ENCODE measurements around the gene BZW1. TPM values are rescaled to one million over a fixed set of nuclear protein-coding genes. Genes with fewer than 3 reads are reported as not detected.

The BZW1 gene
- total RNA-seq, 1 experiment from 2014 or later, result 254 TPM

DNA sequence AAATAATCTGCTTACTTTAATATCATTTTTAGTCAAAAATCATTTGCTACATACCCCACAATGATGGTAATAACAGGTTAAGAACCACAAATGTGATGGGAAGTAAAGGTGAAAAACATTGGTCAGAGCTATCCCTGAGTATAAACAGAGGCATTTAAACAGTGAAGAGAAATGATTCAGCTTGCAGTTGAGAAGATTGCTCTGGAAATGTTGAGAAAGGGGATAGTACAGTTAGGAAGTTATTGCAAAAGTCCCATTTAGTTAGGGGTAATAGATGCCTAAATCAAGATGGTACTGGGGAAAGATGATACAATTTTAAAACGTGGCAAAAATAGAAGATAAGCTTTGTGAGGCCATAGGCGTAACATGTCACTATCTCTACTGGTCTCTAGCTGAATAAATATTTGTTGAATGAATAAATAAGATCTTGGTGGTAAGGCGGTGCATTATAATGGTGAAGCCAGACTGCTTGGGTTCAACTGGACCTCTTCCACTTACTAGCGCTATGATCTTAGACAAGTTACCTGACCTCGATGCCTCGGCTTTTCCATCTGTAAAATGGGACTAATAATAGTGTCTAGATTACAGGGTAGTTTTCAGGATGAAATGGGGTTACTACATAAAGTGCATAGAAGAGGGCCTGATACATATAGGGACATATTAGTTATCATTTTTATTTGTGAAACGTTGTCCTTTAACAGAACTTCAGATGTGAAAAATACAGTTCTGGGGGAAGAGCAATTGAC, 2.0 kb upstream of the BZW1 start:
- intact Hi-C loops (cut with micrococcal nuclease; ENCODE audit: unreplicated experiment), result loop anchor here (5.0 kb wide), 2 partner anchors 47 to 53 kb away; partner anchors contain the start of gene CLK1
- no peaks in the 10 kb centered on the region for H3K27me3 Mint-ChIP-seq (ENCODE audit: unreplicated experiment)
- peak overlapping the region; percentile 85 for H3K27ac Mint-ChIP-seq (ENCODE audit: unreplicated experiment)
- CTCF ChIA-PET, result no interaction called here
- H3K4me3 Mint-ChIP-seq (ENCODE audit: low read depth, unreplicated experiment), result peak overlapping the region; percentile 96
- TF ChIP-seq, protein P1, sequence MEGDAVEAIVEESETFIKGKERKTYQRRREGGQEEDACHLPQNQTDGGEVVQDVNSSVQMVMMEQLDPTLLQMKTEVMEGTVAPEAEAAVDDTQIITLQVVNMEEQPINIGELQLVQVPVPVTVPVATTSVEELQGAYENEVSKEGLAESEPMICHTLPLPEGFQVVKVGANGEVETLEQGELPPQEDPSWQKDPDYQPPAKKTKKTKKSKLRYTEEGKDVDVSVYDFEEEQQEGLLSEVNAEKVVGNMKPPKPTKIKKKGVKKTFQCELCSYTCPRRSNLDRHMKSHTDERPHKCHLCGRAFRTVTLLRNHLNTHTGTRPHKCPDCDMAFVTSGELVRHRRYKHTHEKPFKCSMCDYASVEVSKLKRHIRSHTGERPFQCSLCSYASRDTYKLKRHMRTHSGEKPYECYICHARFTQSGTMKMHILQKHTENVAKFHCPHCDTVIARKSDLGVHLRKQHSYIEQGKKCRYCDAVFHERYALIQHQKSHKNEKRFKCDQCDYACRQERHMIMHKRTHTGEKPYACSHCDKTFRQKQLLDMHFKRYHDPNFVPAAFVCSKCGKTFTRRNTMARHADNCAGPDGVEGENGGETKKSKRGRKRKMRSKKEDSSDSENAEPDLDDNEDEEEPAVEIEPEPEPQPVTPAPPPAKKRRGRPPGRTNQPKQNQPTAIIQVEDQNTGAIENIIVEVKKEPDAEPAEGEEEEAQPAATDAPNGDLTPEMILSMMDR (IDR thresholded peaks at IDR 0.05; ENCODE audit: unreplicated experiment), result no peak
- peaks cover 49% of the 10 kb centered on the region for H3K36me3 Mint-ChIP-seq (ENCODE audit: insufficient read depth, unreplicated experiment)
- peaks cover 29% of the 10 kb centered on the region for H3K4me1 Mint-ChIP-seq (ENCODE audit: low read depth, unreplicated experiment)
- no peaks in the 10 kb centered on the region for H3K9me3 Mint-ChIP-seq (ENCODE audit: low read depth, unreplicated experiment)
- DNase-seq, result no peak
- BruUV-seq (replicated peaks), result no TSS peak

DNA sequence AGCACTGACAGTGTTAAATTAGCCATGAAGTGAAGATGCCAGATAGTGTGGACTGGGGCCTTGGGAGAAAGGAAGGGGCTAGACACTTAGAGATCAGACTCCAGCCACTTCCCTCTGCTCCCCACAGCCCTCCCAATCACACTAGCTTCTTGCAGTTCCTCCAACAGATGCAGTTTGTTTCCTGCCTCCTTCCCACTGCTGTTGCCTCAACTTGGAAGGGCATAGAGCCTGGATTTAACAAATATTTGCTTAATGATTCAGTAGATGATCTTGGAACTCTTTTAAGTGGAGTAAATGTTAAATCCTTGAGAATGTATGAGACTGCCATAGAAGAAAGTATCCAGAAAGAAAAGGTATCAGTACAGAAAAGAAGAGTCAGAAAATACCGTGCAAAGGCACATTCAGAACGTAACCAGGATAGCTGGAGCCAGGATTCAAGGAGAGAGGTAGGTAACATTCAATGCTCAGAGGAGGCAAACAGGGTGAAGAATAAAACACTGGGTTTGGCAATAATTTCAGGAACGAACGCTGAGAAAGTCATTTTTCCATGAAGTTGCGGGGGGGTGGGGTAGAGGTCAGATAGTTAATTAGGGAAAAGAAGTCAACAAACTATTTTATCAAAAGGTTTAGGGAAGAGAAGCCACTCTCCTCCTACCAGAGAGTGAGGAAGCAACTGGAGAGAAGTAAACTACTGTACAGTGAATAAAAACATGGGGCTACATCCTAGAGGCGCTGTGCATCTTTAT, 1.3 kb upstream of the BZW1 start:
- H3K27ac Mint-ChIP-seq (ENCODE audit: unreplicated experiment), result peak overlapping the region; percentile 85
- H3K4me1 Mint-ChIP-seq (ENCODE audit: low read depth, unreplicated experiment), result peaks cover 37% of the 10 kb centered on the region
- no TSS peak for BruUV-seq (replicated peaks)
- TF ChIP-seq, protein P1 (IDR thresholded peaks at IDR 0.05; ENCODE audit: unreplicated experiment), result no peak
- CTCF ChIA-PET, result interaction anchor here (0.6 to 1.4 kb wide), 3 partner anchors 57 to 308 kb away, joined by 3 to 6 read pairs (median 3); no protein-coding TSS in a partner anchor
- peak overlapping the region; percentile 96 for H3K4me3 Mint-ChIP-seq (ENCODE audit: low read depth, unreplicated experiment)
- no peaks in the 10 kb centered on the region for H3K9me3 Mint-ChIP-seq (ENCODE audit: low read depth, unreplicated experiment)
- DNase-seq, result peak; percentile 9
- H3K27me3 Mint-ChIP-seq (ENCODE audit: unreplicated experiment), result no peaks in the 10 kb centered on the region
- peaks cover 56% of the 10 kb centered on the region for H3K36me3 Mint-ChIP-seq (ENCODE audit: insufficient read depth, unreplicated experiment)
- intact Hi-C loops (cut with micrococcal nuclease; ENCODE audit: unreplicated experiment), result loop anchor here (5.0 kb wide), 2 partner anchors 48 to 52 kb away; partner anchors contain the start of gene CLK1

DNA sequence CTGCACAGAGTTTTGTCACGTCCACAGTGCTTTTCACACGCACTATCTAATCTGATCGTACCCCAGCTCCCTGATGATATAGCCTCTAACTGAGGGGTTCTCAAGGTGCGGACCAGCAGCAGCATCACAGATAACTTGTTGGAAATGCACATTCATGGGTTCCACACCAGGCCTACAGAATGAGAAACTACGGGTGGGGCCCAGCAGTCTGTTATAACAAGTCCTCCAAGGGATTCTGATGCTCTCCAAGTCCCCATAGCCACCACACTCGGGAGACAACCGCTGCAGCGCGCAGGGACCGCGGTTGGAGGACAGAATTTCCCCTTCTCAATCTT, 745 bp upstream of the BZW1 start:
- no peak for DNase-seq
- peaks cover 38% of the 10 kb centered on the region for H3K4me1 Mint-ChIP-seq (ENCODE audit: low read depth, unreplicated experiment)
- CTCF ChIA-PET, result interaction anchor here (0.9 to 1.4 kb wide), 2 partner anchors 56 to 98 kb away, joined by 3 to 6 read pairs; no protein-coding TSS in a partner anchor
- intact Hi-C loops (cut with micrococcal nuclease; ENCODE audit: unreplicated experiment), result loop anchor here (1.0 to 5.0 kb wide), 3 partner anchors 49 to 98 kb away; partner anchors contain the start of gene CLK1
- peak overlapping the region; percentile 85 for H3K27ac Mint-ChIP-seq (ENCODE audit: unreplicated experiment)
- H3K4me3 Mint-ChIP-seq (ENCODE audit: low read depth, unreplicated experiment), result peak overlapping the region; percentile 96
- H3K36me3 Mint-ChIP-seq (ENCODE audit: insufficient read depth, unreplicated experiment), result peaks cover 62% of the 10 kb centered on the region
- TSS peak; percentile 90 for BruUV-seq (replicated peaks)
- H3K27me3 Mint-ChIP-seq (ENCODE audit: unreplicated experiment), result no peaks in the 10 kb centered on the region
- no peaks in the 10 kb centered on the region for H3K9me3 Mint-ChIP-seq (ENCODE audit: low read depth, unreplicated experiment)
- TF ChIP-seq, protein P1 (IDR thresholded peaks at IDR 0.05; ENCODE audit: unreplicated experiment), result no peak

DNA sequence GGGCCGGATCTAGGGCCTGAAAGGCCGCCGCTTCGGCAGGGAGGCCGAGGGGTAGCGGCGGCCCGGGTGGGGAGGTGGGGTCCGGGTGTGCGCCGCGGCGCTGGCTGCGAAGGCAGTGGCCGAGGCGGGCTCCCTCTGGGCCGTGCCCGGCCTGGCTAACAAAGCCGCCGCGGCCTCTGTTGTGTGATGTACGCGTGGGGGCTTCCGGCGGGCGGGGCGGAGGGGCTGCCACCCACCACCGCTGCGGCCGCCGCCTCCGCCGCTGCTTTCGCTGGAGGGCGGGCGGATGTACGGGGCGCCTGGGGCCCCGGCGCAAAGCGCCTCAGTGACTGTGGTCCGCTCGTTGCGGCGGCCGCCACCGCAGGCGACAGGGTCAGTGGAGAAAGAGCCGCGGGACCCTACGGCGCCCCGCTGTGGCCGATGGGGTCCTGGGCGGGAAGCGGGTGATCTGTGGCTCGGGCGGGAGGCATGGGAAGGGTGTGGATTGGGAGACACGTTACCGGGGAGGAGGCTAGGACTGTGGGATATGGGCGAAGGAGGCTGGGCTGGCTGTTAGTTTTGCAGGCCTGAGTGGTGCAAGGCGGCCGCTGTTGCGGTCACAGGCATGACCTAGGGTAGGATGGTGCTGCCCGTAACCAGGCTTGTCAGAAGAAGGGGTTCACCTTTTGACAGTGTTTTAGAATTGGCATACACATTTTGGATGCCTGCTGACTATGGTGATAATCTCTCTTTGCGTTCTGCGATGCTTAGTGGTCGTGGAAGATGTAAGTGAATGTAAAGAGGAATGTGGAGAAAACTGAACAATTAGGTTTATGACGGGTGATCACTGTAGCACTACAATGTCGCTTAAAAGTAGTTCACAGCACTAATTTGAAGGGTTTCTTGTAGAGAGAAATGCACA, 662 bp downstream of the BZW1 start:
- TF ChIP-seq, protein P1 (IDR thresholded peaks at IDR 0.05; ENCODE audit: unreplicated experiment), result peak; percentile 48
- BruUV-seq (replicated peaks), result no TSS peak
- Mint-ChIP-seq H3K27me3 (ENCODE audit: unreplicated experiment) (no peaks in the 10 kb centered on the region), H3K4me3 (ENCODE audit: low read depth, unreplicated experiment) (peak overlapping the region; percentile 96), H3K9me3 (ENCODE audit: low read depth, unreplicated experiment) (no peaks in the 10 kb centered on the region), H3K4me1 (ENCODE audit: low read depth, unreplicated experiment) (peaks cover 41% of the 10 kb centered on the region), H3K36me3 (ENCODE audit: insufficient read depth, unreplicated experiment) (peaks cover 75% of the 10 kb centered on the region), H3K27ac (ENCODE audit: unreplicated experiment) (peak overlapping the region; percentile 85)
- intact Hi-C loops (cut with micrococcal nuclease; ENCODE audit: unreplicated experiment), result loop anchor here (1.0 to 5.0 kb wide), 3 partner anchors 50 to 77 kb away; partner anchors contain the start of gene CLK1
- DNase-seq, result peak; percentile 89
- CTCF ChIA-PET, result no interaction called here

Measured in Calu3 (cell line).